DND-41 (cell line): ENCODE data around the gene TMCC1.

Experiments
- CTCF ChIP-seq: IDR thresholded peaks from 2 replicates; pipeline ENCODE4 v1.5.1; 2012; ENCODE audit warnings: borderline replicate concordance, low read length, moderate library complexity, mild to moderate bottlenecking; ENCODE audit not compliant: poor library complexity, severe bottlenecking; ENCODE audit errors: extremely low read depth
- EZH2 ChIP-seq: IDR thresholded peaks from 3 replicates; pipeline ENCODE4 v1.6.1; 2012; ENCODE audit warnings: borderline replicate concordance, low read depth, mild to moderate bottlenecking, moderate library complexity, low read length, inconsistent platforms; ENCODE audit not compliant: severe bottlenecking

- TF ChIP-seq CTCF = no peak
- no peak for TF ChIP-seq EZH2
Measured at GRCh38 chr3:129835198-129835597, 58.3 kb downstream of the TMCC1 start.
